ENCODE results near the gene ZBTB14. TPM values are rescaled to one million over a fixed set of nuclear protein-coding genes. Genes with fewer than 3 reads are reported as not detected.

The ZBTB14 gene
- total RNA-seq: 16.7 TPM

- intact Hi-C loops (cut with DNase I): no loop called here
- ATAC-seq (peak; percentile 34), DNase-seq (ENCODE audit: low spot score) (peak; percentile 77)
Observed at GRCh38 chr18:5295231-5295920, at the start of gene ZBTB14. Gene ZBTB14 (minus strand): TSS chr18:5295726. CDS start chr18:5293246, 2,480 bp downstream.

DNA sequence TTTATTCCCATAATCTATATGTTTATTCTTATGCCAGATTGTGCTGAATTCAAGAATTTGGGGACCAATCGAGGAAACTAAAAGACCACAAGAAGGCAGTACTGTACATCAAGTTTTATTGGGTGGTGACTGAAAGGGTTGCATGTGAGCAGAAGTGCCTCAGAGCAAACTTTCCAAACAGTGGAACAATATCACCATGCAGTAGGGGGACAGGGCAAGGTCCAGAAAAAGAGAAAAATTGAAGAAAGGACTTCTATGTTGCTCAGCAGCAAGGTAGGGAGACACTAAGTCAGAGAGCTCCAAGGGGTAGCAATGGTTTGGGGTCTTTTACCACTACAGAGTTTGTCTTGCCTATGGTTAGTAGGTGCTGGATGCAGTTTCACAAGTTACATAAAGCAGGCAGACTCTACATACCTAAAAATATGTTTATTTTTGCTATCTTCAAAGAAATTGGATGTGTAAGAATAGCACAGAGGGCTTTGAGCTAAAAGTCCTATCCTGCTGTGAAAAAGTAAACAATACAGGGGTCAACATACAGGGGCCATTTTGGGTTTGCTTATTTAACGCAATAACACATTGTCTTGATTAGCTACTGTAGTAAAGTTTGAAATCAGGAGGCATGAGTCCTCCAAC lies 43.8 kb upstream of the ZBTB14 start:
- DNase-seq (ENCODE audit: low spot score) (no peak), ATAC-seq (no peak)
- intact Hi-C loops (cut with DNase I): no loop called here

DNA sequence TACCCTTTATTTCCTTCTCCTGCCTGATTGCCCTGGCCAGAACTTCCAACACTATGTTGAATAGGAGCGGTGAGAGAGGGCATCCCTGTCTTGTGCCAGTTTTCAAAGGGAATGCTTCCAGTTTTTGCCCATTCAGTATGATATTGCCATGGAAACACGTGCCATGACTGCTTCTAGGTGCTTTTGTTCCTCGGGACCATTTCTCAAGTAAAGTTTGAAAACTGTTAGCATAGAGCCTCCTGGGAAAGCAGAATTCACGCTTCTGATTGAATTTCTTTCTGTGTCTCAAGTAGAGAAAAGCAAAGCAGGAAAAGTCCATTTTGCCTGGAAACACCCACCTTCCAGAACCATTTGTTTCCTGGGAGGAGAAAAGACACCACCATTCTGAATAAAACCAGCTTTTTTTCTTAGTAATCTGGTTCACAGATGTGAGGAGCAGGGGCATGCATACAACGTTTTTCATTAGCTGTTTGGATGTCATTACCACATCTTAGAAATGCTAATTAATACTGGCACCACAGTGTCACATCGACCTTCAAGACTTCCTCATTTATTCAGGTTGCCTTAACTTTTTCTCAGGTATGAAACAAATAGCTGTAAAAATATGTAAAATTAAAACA lies 39.0 kb upstream of the ZBTB14 start:
- intact Hi-C loops (cut with DNase I): no loop called here
- DNase-seq (ENCODE audit: low spot score) (no peak), ATAC-seq (no peak)

GRCh38 chr18:5318061-5318700 lies 22.7 kb upstream of the ZBTB14 start:
- ATAC-seq (no peak), DNase-seq (ENCODE audit: low spot score) (no peak)
- intact Hi-C loops (cut with DNase I): no loop called here

GRCh38 chr18:5317186-5317585 lies 21.7 kb upstream of the ZBTB14 start:
- DNase-seq (ENCODE audit: low spot score): no peak
- no peak for ATAC-seq
- intact Hi-C loops (cut with DNase I): no loop called here

DNA sequence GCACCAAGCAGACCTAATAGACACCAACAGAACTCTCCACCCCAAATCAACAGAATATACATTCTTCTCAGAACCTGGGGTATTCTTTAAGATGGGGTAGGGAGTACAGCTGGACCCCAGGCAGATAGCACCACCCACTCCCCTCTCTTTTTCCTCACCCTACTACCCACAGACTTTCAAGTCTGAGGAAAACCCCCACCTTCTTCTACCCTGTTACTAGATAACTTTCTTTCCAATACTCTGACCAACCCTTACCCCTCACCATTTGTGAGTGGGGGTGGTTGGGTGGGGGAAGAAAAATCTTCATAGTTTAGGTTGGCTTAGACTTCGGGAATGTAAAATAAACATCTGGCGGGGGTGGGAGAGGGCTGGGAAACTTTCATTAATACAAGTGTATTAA lies 20.3 kb upstream of the ZBTB14 start:
- intact Hi-C loops (cut with DNase I): no loop called here
- DNase-seq (ENCODE audit: low spot score): no peak
- no peak for ATAC-seq

GRCh38 chr18:5311301-5311989 lies 15.9 kb upstream of the ZBTB14 start:
- ATAC-seq (no peak), DNase-seq (ENCODE audit: low spot score) (no peak)
- intact Hi-C loops (cut with DNase I): no loop called here

- DNase-seq (ENCODE audit: low spot score) (no peak), ATAC-seq (no peak)
- intact Hi-C loops (cut with DNase I): no loop called here
Observed at GRCh38 chr18:5309888-5310470, 14.5 kb upstream of the ZBTB14 start.

GRCh38 chr18:5305835-5306234 lies 10.3 kb upstream of the ZBTB14 start:
- no peak for DNase-seq (ENCODE audit: low spot score)
- intact Hi-C loops (cut with DNase I): no loop called here
- ATAC-seq: no peak

DNA sequence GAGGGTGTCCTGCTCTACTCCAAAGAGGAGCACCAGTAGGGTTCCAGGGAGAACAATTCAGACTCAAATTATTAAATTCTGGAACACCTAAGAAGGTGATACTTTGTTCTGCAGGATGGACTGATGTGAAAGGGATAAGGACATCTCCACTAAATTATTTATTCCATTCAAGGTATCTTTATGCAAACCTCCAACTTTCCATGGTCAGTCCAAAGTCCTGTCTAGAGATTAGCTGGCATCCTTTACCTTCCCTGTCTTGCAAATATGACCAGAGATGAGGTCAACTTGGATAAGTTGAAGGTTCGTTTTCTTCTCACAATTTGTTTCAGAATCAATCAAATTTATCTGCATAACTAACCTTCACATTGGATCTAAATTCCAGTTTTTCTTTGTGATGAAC lies 8.7 kb upstream of the ZBTB14 start:
- ATAC-seq (no peak), DNase-seq (ENCODE audit: low spot score) (no peak)
- intact Hi-C loops (cut with DNase I): no loop called here

DNA sequence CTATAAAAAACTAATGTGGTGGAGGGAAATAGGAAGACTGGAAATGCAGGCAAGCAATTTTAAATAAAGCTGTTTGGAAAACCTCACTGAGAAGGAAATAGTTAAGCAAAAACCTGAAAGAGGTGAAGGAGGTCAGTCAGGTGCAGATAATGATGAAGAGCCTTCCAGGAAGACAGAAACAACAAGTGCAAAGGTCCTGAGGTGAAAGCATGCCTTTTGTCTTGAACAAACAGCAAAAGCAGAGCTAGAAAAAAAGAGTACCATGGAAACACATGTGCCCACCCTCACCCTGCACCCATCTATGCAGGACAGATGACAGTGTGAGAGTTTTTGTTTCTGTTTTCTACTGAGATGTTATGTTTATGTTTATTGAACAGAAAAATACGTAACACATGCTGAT lies 8.1 kb upstream of the ZBTB14 start:
- intact Hi-C loops (cut with DNase I): no loop called here
- ATAC-seq (no peak), DNase-seq (ENCODE audit: low spot score) (no peak)

GRCh38 chr18:5302606-5303005 lies 7.1 kb upstream of the ZBTB14 start:
- ATAC-seq: no peak
- intact Hi-C loops (cut with DNase I): no loop called here

GRCh38 chr18:5300476-5301010 lies 5.0 kb upstream of the ZBTB14 start:
- no peak for ATAC-seq
- DNase-seq (ENCODE audit: low spot score): no peak
- intact Hi-C loops (cut with DNase I): no loop called here

More at GRCh38 chr18:5302606-5303005, 7.1 kb upstream of the ZBTB14 start:
- no peak for DNase-seq (ENCODE audit: low spot score)

DNA sequence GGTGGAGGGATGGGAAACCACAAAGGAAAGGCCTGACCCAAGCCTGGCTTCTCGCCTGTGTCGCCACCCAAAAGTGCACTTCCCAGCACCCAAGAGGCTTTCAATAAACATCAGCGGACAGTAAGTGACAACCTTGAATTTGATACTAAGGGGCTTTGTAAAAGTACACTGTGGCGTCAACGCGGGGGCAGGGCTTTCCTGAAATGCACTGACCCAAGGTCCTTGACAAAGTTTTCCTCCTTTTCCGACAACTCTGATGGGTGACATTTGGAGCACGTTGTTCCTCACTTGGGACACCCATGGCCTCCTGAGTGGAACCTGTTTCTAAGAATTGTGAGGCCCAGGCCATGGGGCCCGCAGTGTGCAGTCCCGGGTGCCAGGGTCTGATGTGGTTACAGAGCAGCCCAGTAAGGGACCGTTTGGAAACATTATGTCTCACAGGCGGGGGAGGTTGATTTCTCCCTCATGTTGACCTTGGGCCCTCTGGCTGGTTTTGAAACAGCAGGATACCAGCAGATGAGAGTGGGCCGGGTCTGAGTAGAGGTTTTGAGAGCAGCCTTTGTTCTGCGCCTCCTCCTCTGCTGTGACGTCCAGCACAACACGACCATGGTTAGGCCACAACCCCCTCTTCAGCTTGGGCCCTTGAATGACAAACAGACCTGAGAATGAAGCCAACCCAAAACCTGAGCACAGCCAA lies 2.8 kb upstream of the ZBTB14 start:
- intact Hi-C loops (cut with DNase I): no loop called here
- peak; percentile 70 for DNase-seq (ENCODE audit: low spot score)
- peak; percentile 65 for ATAC-seq

- ATAC-seq (no peak), DNase-seq (ENCODE audit: low spot score) (no peak)
- intact Hi-C loops (cut with DNase I): no loop called here
Observed at GRCh38 chr18:5297597-5297996, 2.1 kb upstream of the ZBTB14 start.

GRCh38 chr18:5296706-5297320 lies 1.3 kb upstream of the ZBTB14 start:
- intact Hi-C loops (cut with DNase I): no loop called here
- DNase-seq (ENCODE audit: low spot score): peak; percentile 85
- ATAC-seq: peak; percentile 55

DNA sequence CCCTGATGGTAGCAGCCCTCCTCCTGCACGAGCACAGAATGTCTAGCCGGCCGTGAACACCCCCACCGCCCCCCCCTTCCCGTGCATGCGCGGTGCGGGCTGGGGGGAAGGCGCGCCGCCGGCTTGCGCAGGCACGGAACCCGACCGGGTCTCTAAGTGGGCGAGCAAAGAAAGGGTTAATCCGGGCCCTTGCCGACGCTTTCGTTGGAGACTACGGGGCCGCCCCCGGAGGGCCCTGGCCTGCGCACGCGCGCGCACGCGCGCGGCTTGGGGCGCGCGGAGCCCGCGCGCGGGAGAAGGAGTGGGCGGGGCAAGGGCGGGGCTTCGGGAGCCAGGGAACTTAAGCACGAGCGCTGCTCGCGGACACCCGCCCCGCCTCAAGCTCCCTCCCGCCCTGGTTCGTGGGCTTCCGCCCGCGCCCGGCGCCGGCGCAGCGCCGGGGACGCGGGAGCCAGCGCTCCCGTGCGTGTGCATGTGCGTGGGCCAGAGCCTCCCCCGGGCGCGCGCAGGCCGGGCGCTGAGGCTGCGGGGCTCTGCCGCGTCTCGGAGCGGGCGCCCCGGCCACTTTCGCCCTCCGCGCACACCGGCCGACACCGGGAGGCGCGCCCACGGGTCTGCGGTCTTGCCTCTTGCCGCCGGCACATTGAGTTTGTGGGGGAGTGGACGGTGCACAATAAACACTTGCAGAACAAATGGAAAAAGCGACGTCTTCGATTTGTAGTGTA lies 617 bp upstream of the ZBTB14 start:
- DNase-seq (ENCODE audit: low spot score) (peak; percentile 98), ATAC-seq (peak; percentile 86)
- intact Hi-C loops (cut with DNase I): no loop called here
